Stromal cell of bone marrow (primary cell): ENCODE measurements around the gene KIF5B.
"Not testable (repeated sequence)": the region's sequence is repeated elsewhere in the genome, so short reads cannot be mapped to it uniquely, and the experiment has no call there.

ENCODE experiments used
- DNase-seq: peaks from one replicate; pipeline ENCODE4 v3.0.0-alpha.2; 2012; ENCODE audit warnings: low read depth

Gene KIF5B

DNA sequence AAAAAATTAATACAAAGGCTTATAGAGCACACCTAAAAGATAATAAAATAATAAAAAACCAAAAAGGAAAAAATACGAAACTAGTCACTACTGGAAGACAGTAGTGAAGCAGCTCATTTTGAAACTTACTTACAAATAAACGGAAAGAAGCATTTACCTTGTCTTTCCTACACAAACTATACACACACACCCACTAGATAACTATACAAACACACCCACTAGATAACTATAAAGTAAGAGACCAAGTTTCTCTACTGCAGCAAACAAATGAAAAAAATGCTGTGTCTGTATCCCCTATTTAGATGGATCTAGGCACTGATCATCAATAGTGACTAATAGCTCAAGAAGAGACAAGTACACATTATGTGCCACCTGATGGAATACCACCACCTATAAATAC lies 49.2 kb downstream of the KIF5B start:
- no peak for DNase-seq

DNA sequence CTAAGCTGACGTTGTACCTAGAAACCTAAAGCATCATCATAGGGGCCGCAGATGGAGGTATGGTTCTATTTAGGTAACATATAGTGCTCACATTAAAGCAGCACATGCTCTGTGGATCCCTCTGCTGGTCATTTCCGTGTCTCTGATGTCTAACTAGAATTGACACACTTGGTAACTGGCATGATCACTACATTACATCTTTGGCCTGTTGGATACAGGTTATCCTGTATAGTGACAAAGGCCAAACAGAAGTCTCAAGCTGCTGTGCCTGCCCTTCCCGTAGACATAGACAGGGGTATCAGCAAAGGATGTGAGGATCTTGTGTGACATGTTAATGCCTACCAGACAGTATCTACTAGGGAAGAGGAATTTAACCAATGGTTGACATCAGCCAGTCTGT lies 51.2 kb downstream of the KIF5B start:
- DNase-seq = no peak

DNA sequence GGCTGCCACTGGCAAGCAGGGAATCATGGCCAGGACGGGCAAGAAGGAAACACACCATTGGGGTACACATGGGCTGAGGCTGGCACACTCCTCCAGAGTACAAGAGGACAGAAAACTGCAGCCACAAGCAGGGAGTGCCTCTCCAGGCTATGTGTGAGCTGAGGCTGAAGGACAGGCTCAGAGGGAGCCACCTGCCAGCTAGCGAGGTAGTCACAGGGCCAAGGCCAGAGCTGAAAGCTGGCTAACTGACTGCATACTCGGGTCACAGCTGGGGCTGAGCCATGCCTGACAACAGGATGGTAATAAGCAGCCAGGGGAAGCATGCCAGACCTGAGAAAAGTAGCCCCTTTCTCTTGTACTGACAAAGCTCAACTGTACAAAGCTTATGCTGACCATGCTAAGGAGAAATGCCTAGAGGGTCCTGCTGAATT lies 52.0 kb downstream of the KIF5B start:
- DNase-seq = no peak

DNA sequence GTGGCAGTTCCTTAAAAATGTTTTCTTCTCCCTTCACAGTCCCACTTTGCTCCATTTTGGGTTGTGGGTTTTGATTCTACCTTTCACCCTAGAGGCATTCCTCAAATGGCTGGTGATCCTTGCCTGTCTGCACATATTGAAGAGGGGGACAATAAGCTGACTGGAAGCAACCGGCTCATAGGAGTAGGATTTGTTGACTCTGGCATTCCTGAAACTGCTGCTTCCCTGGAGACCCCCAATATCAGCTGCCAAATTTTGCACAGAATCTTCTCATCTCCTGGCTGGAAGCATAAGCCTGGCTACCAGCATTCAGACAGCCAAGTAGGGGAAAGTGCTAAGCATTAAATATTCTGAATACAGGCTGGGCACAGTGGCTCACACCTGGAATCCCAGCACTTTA lies 53.7 kb downstream of the KIF5B start:
- DNase-seq = no peak

DNA sequence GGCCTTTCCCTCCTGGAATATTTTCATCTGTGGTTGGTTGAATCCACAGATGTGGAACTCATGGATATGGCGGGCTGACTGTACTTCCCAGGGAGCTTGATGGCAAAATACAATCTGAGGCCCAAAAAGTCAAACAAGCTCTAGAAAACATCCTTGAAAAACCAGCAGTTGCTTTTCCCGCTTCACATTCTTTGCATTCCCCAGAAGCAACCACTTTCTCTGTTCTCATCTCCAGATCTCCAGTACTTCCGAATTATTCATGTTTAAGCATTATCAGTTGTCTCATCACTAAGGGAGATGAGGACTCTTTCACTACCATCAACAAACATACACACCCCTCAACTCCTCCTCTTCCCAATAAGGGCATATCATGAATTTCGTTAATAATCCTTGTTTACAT lies 55.3 kb downstream of the KIF5B start:
- DNase-seq = no peak

DNA sequence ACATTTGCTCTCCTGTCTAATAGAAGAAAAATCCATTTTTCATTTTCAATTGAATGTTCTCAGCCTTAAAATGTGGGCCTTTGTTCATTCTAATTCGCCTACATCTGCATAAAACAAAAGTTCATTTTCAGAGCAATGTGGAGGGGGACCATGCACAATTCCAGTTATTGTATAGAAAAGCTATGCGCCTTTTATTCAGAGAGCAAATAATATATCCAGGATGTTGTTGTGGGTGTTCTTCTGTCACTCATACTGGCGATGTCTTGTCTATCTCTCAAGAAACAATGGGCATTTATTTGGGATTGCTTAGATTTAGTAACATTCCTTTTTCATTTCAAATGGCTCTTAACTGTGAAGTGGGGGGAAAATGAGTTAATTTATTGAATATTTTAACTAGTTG lies 56.4 kb downstream of the KIF5B start:
- DNase-seq = no peak

DNA sequence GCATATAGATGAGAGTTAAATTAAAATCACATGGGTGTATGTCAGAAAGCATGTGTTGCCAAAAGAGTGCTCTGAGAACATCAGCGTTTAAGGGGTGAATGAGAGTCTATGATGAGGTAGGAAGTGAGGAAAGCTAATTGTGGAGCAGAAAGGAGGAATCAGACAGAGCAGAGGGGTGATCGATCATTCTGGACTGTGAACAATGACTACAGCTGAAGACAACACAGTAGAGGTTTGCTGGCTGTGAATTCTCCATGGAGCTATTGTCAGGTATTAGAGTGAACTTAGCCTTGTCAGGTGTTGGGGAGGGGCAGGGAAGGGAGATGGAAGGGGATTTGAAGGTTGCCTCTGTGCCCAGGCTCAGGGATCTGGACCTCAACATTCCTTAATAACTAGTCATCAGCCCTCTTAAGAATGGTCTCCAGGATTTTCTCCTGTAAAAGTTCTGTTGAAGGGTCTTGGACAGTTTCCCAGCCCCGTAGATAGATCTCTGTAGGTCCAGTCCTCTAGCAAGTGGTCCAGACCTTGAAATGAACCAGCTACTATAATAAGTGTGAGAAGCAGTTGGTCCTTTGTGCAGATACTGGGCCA lies 57.1 kb downstream of the KIF5B start:
- no peak for DNase-seq

DNA sequence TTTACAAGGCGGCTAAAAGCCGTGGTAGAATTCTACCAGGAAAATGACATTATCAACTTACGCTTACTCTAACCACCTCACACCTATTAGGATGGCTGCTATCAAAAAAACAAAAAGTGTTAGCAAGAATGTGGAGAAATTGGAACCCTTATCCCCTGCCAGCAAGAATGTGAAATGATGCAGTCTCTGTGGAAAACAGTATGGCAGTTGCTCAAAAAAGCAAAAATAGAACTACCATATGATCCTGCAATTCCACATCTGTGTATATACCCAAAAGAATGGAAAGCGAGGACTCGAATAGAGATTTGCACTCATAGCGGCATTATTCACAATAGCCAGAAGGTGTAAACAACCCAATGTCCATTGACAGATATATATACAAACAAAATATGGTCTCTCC lies 61.3 kb downstream of the KIF5B start:
- no peak for DNase-seq

DNA sequence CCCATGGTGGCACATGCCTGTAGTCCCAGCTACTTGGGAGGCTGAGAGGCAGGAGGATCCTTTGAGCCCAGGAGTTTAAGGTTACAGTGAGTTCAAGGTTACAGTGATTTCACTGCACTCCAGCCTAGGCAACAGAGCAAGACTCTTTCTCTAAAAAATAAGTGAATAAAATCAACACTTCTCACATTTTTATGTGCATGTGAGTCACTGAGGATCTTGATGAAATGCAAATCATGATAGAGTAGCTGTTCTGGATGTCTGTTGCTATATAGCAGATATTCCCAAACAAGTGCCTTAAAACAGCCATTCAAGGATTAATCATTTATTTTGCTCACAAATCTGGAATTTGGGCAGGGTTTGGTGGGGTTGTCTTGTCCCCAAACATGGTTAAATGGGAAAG lies 65.3 kb downstream of the KIF5B start:
- DNase-seq = no peak

DNA sequence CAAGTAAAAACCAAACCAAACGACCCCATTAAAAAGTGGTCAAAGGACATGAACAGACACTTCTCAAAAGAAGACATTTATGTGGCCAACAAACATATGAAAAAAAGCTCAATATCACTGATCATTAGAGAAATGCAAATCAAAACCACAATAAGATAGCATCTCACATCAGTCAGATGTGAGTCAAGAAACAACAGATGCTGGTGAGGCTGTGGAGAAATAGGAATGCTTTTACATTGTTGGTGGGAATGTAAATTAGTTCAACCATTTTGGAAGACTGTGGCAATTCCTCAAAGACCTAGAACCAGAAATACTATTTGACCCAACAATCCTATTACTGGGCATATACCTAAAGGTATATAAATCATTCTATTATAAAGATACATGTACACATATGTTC lies 68.4 kb downstream of the KIF5B start:
- not testable (repeated sequence) for DNase-seq

DNA sequence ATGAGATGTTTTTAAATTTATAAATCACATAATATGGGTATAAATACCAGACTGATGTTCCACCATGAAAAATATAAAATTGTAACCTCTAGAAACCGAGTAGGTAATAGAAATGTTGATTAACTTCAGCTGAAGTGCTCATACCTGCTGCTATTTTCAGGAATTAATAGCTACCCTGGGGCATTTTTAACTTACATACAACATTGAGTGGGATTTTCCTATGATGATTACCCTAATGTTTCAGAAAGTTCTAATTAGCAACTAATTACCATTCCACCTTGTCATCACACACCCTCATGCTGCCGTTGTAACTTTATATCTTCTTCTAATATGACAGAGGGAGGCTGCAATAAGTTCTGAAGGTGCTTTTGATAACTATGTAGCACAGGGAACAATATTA lies 74.1 kb downstream of the KIF5B start:
- no peak for DNase-seq

DNA sequence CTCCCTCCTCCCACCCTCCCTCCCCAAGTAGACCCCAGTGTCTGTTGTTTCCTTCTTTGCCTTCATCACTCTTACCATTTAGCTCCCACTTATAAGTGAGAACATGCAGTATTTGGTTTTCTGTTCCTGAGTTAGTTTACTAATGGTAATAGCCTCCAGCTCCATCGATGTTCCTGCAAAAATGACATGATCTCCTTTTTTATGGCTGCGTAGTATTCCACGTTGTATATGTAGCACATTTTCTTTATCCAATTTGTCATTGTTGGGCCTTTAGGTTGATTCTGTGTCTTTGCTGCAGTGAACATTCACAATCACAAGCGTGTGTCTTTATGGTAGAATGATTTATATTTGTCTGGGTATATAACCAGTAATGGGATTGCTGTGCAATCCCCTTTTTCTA lies 75.8 kb downstream of the KIF5B start:
- DNase-seq = no peak

DNA sequence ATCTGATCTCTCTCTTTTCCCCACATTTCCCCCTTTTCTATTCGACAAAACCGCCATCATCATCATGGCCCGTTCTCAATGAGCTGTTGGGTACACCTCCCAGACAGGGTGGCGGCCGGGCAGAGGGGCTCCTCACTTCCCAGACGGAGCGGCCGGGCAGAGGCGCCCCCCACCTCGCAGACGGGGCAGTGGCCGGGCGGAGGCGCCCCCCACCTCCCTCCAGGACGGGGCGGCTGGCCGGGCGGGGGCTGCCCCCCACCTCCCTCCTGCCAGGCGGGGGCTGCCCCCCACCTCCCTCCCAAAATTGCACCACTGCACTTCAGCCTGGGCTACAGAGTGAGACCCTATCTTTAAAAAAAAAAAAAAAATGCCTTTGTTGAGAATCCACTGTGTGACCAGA lies 77.2 kb downstream of the KIF5B start:
- not testable (repeated sequence) for DNase-seq

DNA sequence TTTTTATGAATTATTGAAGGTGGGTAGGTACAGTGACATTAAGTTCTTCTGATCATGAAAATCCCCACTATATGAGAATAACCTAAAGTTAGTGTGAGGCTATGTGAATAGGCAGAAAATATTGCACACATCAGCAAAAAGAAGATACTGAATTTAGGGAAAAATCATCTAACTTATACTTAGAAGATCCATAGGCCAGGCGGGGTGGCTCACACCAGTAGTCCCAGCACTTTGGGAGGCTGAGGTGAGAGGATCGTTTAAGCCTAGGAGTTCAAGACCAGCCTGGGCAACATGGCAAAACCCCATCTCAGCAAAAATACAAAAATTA lies 78.1 kb downstream of the KIF5B start:
- no peak for DNase-seq

DNA sequence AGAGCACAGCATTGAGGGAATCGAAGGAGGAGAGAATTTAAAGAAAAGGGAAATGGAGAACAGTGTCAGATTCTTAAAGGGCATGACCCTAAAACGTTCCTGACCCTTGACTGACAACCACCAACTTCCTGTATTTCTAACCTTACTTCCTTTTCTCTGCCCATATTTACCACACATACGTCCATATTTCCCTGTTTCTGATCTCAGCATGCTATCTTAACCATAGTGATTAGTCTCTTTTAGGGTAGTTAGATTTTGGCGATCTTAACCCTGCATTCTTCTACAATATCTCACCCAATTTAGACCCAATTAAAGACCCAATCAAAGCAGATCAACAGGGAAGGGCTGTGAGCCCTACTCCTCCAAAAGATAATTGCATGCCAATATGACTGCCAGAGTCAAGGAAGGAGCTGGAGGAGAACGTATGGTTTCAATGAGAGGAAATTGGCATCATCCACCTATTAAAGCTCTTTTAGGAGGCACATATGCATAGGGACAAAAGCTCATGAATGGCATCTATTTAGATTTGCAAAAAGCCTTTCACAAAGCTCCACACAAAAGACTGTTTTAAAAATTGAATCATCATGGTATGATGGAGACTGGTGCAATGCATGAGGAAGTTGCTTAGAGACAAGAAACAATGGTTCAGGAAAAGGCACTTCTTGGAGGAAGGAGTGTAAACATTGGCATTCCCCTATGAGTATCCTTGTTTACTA lies 78.6 kb downstream of the KIF5B start:
- peak; percentile 53 for DNase-seq

DNA sequence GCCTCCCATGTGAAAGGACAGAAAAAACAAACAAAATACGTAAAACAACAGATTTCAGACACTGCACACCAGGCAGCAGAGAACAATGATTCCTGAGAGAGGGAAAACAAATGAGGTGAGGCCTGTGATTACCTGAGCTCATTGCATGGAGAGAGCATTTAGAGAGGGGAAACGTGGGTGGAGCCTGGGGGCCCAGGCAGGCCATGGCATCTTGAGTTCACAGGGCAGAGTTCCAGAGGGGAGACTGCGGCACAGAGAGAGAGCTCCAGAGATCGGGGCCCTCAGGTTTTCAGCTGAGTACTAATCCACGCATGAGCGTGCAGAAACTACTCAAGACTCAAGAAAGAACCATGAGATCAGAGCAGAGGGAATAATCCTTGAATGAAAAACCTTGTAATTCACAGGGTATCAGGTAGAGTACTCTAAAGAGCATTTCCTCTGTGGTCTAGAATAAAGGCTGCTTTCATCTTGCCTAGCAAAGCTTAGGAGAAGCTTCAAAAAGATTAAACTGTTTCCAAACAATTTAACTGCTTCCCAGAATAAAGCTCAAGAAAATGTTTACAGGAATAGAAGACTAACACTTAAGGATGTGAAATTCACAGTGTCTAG lies 81.0 kb downstream of the KIF5B start:
- no peak for DNase-seq

DNA sequence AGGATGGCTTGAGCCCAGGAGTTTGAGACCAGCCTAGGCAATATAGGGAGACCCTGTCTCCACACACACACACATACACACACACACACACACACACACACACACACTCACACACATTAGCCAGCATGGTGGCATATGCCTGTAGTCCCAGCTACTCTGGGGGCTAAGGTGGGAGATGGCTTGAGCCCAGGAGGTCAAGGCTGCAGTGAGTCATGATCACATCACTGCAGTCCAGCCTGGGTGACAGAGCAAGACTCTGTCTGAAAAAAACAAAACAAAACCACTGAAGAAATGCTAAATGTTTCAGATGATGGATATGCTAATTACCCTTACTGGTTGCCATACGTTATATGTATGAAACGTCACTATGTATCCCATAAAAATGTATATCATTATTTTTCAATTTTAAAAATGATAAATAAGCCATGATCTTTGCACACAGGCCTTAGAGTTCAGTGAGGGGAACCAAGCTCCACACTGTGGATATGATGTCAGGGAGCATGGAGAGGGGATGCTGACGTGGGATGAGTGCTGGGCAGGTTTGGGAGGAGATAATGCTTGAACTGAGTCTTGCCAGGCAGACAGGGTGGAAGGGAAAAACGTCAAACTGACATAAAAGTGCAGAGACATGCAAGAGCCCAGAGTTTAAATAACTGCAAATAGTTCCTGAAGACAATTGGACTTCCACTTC lies 81.6 kb downstream of the KIF5B start:
- DNase-seq = no peak

DNA sequence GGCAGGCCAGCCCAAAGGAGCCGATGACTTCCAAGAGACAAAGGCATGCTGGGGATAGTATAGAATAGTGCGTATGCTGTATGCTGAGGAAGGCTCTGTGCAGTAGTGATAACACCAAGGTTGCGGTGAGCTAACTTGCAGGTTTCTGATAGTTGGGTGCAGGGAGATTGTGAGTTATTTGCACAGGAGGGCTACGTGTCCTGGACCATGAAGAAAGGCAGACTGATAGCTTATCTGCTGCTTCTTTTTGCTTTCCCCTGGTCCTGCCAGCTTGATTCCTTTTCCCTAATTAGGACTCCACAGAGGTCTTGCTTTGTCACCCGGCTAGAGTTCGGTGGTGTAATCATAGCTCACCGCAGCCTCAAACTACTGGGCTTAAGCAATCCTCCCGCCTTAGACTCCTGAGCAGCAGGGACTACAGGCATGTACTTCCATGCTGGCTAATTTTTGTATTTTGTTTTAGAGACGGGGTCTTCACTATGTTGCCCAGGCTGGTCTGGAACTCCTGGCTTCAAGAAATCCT lies 83.6 kb downstream of the KIF5B start:
- DNase-seq = no peak

DNA sequence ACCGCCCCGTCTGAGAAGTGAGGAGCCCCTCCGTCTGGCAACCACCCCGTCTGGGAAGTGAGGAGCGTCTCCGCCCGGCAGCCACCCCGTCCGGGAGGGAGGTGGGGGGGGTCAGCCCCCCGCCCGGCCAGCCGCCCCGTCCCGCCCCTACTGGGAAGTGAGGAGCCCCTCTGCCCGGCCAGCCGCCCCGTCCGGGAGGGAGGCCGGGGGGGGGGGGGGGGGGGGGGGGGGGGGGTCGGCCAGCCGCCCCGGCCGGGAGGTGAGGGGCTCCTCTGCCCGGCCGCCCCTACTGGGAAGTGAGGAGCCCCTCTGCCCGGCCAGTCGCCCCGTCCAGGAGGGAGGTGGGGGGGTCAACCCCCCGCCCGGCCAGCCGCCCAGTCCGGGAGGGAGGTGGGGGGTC lies 86.4 kb downstream of the KIF5B start:
- DNase-seq = not testable (repeated sequence)

DNA sequence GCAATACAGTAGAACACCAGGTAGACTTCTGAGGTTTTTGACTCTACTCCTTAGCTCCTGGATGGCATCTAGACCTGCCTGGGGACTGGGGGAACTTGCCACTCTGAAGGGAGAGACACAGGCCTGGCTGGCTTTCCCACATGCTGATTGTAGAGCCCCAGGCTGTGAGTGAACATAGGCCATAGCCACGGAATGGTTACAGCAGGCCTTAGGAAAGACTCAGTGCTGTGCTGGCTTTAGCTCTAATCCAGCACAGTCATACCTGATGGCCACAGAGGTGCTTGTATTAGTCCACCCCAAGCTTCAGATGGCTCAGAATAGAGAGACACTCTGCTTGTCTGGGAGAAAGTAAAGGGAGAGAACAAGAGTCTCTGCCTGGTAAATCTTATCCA lies 92.6 kb downstream of the KIF5B start:
- DNase-seq = no peak

DNA sequence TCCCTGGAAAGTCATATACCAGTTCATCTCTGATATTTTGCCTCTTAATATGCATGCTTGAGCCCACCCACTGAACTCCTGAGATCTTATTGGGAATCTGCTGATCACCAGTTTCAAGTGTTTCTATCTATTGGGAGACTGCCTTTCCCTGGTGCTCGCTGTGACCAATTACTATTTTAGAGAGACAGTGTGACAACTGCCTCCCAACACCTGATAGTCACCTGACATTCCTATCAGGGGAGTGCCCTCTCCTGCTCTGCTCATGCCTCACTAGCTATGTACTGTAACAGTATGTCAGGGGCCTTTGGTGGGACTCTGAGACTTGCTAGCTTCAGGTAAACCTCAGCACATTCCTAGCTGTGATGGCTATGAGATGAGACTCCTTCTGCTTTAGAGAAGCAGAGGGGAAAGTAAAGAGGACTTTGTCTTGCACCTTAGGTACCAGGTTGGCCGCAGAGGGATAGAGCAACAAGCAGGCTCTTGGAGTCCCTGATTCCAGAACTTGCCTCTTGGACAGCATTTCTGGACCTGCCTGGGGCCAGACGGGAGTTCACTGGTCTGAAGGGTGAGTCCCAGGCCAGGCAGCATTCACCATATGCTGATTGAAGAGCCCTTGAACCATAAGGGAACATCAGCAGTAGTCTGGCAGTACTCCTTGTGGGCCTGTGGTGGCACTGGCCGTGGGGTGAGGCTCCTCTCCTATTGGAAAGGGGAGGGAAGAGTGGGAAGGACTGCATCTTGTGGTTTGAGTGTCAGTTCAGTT lies 93.2 kb downstream of the KIF5B start:
- no peak for DNase-seq
